ENCODE measurements around the gene ANOS1. TPM values are rescaled to one million over a fixed set of nuclear protein-coding genes. Genes with fewer than 3 reads are reported as not detected.
"Not testable (repeated sequence)": the region's sequence is repeated elsewhere in the genome, so short reads cannot be mapped to it uniquely, and the experiment has no call there.

The ANOS1 gene
- polyA plus RNA-seq, 3 donors, result 0.07 to 0.18 TPM; not detected in 1

DNA sequence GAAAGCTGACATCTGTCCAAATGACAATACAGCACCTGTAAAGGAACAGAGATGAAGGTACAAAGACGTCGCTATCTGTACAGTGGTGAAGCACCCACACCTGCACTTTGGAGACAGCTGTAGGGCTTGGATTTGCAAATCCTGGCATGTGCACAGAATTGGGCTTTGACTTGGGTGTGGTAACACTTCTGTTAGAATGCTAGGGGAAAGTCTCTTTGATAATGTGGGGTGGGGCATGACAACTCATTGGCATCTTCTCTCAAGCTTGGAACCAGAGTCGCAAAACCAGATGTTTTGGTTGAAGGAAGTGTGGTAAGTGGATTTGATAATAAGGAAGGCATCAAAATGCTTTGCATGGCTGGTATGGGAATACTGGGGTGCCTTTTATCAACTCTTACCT, 211.8 kb downstream of the ANOS1 start:
- Histone ChIP-seq H3K4me3 (replicated peaks in 1 of 3; ENCODE audit: low read depth in 2 of 3, low read length in 3 of 3) (no peak overlapping the region), H3K9me3 (replicated peaks in 1 of 2; ENCODE audit: control insufficient read depth in 1 of 2, insufficient read depth in 1 of 2, low read length in 2 of 2) (no peaks in the 10 kb centered on the region), H4K20me1 (ENCODE audit: insufficient read depth, low read length) (no peaks in the 10 kb centered on the region), H3K4me2 (replicated peaks; ENCODE audit: extremely low read depth, low read length, poor library complexity, severe bottlenecking) (no peak overlapping the region), H3K79me2 (ENCODE audit: insufficient read depth, low read length) (no peaks in the 10 kb centered on the region), H3K27me3 (ENCODE audit: control insufficient read depth in 2 of 2, insufficient read depth in 2 of 2, low read length in 2 of 2) (no peaks in the 10 kb centered on the region), H3K4me1 (ENCODE audit: control insufficient read depth in 1 of 2, insufficient read depth in 2 of 2, low read length in 2 of 2) (no peaks in the 10 kb centered on the region), H3K36me3 (replicated peaks in 1 of 2; ENCODE audit: control insufficient read depth in 1 of 2, insufficient read depth in 2 of 2, low read length in 2 of 2) (no peaks in the 10 kb centered on the region), H3K27ac (ENCODE audit: low read depth in 1 of 2, low read length in 2 of 2) (no peak overlapping the region), H3K9ac (ENCODE audit: insufficient read depth, low read length, poor library complexity, severe bottlenecking) (no peak overlapping the region), H2AFZ (ENCODE audit: insufficient read depth, low read depth, low read length, poor library complexity, severe bottlenecking) (no peak overlapping the region)
- intact Hi-C loops (cut with micrococcal nuclease), result no loop called here
- DNase-seq, result no peak
- no peak overlapping the region for H3K4me3 Mint-ChIP-seq
- no peaks in the 10 kb centered on the region for H3K36me3 Mint-ChIP-seq
- no CpG with 5 or more reads among the region's 3 CpGs for WGBS (ENCODE audit: insufficient coverage)
- H3K9me3 Mint-ChIP-seq, result peaks cover 0 to 5% (median 0%) of the 10 kb centered on the region in 7 donors
- no peak overlapping the region for H3K27ac Mint-ChIP-seq
- no peaks in the 10 kb centered on the region for H3K4me1 Mint-ChIP-seq
- peaks cover 0 to 2% (median 1%) of the 10 kb centered on the region in 3 donors for H3K27me3 Mint-ChIP-seq (ENCODE audit: low read depth in 3 of 3)
- TF ChIP-seq, protein P1, sequence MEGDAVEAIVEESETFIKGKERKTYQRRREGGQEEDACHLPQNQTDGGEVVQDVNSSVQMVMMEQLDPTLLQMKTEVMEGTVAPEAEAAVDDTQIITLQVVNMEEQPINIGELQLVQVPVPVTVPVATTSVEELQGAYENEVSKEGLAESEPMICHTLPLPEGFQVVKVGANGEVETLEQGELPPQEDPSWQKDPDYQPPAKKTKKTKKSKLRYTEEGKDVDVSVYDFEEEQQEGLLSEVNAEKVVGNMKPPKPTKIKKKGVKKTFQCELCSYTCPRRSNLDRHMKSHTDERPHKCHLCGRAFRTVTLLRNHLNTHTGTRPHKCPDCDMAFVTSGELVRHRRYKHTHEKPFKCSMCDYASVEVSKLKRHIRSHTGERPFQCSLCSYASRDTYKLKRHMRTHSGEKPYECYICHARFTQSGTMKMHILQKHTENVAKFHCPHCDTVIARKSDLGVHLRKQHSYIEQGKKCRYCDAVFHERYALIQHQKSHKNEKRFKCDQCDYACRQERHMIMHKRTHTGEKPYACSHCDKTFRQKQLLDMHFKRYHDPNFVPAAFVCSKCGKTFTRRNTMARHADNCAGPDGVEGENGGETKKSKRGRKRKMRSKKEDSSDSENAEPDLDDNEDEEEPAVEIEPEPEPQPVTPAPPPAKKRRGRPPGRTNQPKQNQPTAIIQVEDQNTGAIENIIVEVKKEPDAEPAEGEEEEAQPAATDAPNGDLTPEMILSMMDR (IDR thresholded peaks at IDR 0.05), result no peak

DNA sequence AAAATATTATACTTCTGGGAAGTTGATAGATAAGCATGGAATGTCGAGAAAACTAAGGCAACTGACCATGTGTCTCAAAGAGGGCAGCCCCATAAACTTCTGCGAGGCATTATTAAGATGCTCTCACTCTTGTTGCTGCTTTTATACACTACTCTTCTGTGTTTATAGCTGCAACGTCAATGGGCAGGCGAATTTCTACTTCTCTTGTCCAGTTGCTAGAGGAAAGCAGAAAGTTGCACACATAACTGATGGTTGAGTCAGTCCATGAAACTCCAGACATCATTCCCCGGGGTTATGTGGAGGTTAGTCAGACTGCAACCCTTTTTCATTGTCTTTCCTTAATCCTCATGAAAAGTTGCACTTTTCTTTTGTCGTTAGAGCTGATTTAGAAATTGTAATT, 227.5 kb downstream of the ANOS1 start:
- H3K36me3 ChIP-seq (replicated peaks in 1 of 2; ENCODE audit: control insufficient read depth in 1 of 2, insufficient read depth in 2 of 2, low read length in 2 of 2), result no peaks in the 10 kb centered on the region
- Mint-ChIP-seq H3K4me3 (no peak overlapping the region), H3K4me1 (no peaks in the 10 kb centered on the region)

DNA sequence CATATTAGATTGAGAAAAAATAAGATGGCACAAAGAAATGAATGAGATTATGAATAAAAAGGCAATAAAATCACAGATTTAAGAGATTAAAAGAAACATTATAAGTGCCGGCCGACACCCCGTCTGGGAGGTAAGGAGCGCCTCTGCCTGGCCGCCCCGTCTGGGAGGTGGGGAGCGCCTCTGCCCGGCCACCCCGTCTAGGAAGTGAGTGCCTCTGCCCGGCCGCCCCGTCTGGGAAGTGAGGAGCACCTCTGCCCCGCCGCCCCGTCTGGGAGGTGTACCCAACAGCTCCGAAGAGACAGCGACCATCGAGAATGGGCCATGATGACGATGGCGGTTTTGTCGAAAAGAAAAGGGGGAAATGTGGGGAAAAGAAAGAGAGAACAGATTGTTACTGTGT, 229.8 kb downstream of the ANOS1 start:
- WGBS (ENCODE audit: insufficient coverage), result no CpG with 5 or more reads among the region's 21 CpGs
- H3K9ac ChIP-seq (ENCODE audit: insufficient read depth, low read length, poor library complexity, severe bottlenecking); H3K4me3 Mint-ChIP-seq; H3K27me3 ChIP-seq (ENCODE audit: control insufficient read depth in 2 of 2, insufficient read depth in 2 of 2, low read length in 2 of 2); H3K27me3 Mint-ChIP-seq (ENCODE audit: low read depth in 3 of 3); H3K9me3 ChIP-seq (replicated peaks in 1 of 2; ENCODE audit: control insufficient read depth in 1 of 2, insufficient read depth in 1 of 2, low read length in 2 of 2); H3K36me3 Mint-ChIP-seq; H3K27ac Mint-ChIP-seq; H3K4me2 ChIP-seq (replicated peaks; ENCODE audit: extremely low read depth, low read length, poor library complexity, severe bottlenecking); H4K20me1 ChIP-seq (ENCODE audit: insufficient read depth, low read length); H3K4me3 ChIP-seq (replicated peaks in 1 of 3; ENCODE audit: low read depth in 2 of 3, low read length in 3 of 3); H3K4me1 ChIP-seq (ENCODE audit: control insufficient read depth in 1 of 2, insufficient read depth in 2 of 2, low read length in 2 of 2); H2AFZ ChIP-seq (ENCODE audit: insufficient read depth, low read depth, low read length, poor library complexity, severe bottlenecking); intact Hi-C loops (cut with micrococcal nuclease); H3K9me3 Mint-ChIP-seq; DNase-seq; H3K79me2 ChIP-seq (ENCODE audit: insufficient read depth, low read length); H3K4me1 Mint-ChIP-seq; H3K27ac ChIP-seq (ENCODE audit: low read depth in 1 of 2, low read length in 2 of 2); H3K36me3 ChIP-seq (replicated peaks in 1 of 2; ENCODE audit: control insufficient read depth in 1 of 2, insufficient read depth in 2 of 2, low read length in 2 of 2): not testable (repeated sequence)

More for the DNA sequence above, 227.5 kb downstream of the ANOS1 start:
- H3K27ac ChIP-seq (ENCODE audit: low read depth in 1 of 2, low read length in 2 of 2), result no peak overlapping the region
- Mint-ChIP-seq H3K36me3 (no peaks in the 10 kb centered on the region), H3K9me3 (peaks cover 0 to 4% (median 0%) of the 10 kb centered on the region in 7 donors), H3K27ac (no peak overlapping the region), H3K27me3 (ENCODE audit: low read depth in 3 of 3) (peaks cover 0 to 2% (median 0%) of the 10 kb centered on the region in 3 donors)
- TF ChIP-seq, protein P1 (IDR thresholded peaks at IDR 0.05), result no peak
- no peak overlapping the region for H3K9ac ChIP-seq (ENCODE audit: insufficient read depth, low read length, poor library complexity, severe bottlenecking)
- no peak overlapping the region for H3K4me3 ChIP-seq (replicated peaks in 1 of 3; ENCODE audit: low read depth in 2 of 3, low read length in 3 of 3)
- no peak for DNase-seq
- no peaks in the 10 kb centered on the region for H3K79me2 ChIP-seq (ENCODE audit: insufficient read depth, low read length)
- intact Hi-C loops (cut with micrococcal nuclease), result no loop called here
- H2AFZ ChIP-seq (ENCODE audit: insufficient read depth, low read depth, low read length, poor library complexity, severe bottlenecking), result no peak overlapping the region
- no CpG with 5 or more reads among the region's 6 CpGs for WGBS (ENCODE audit: insufficient coverage)
- no peaks in the 10 kb centered on the region for H4K20me1 ChIP-seq (ENCODE audit: insufficient read depth, low read length)
- no peaks in the 10 kb centered on the region for H3K9me3 ChIP-seq (replicated peaks in 1 of 2; ENCODE audit: control insufficient read depth in 1 of 2, insufficient read depth in 1 of 2, low read length in 2 of 2)
- H3K27me3 ChIP-seq (ENCODE audit: control insufficient read depth in 2 of 2, insufficient read depth in 2 of 2, low read length in 2 of 2), result no peaks in the 10 kb centered on the region
- no peak overlapping the region for H3K4me2 ChIP-seq (replicated peaks; ENCODE audit: extremely low read depth, low read length, poor library complexity, severe bottlenecking)
- H3K4me1 ChIP-seq (ENCODE audit: control insufficient read depth in 1 of 2, insufficient read depth in 2 of 2, low read length in 2 of 2), result no peaks in the 10 kb centered on the region
